ENCODE measurements around the gene LPCAT1.
"Not testable (repeated sequence)": the region's sequence is repeated elsewhere in the genome, so short reads cannot be mapped to it uniquely, and the experiment has no call there.

LPCAT1 gene

GRCh38 chr5:1461396-1461795, 62.4 kb downstream of the LPCAT1 start:
- DNase-seq (ENCODE audit: low spot score) = no peak
- in situ Hi-C loops (cut with MboI; ENCODE audit: low sequenced_read_pairs, unreplicated experiment) = no loop called here
- no peak for TF ChIP-seq CTCF (IDR thresholded peaks at IDR 0.05; ENCODE audit: borderline replicate concordance, control extremely low read depth, extremely low read depth, insufficient read depth, missing control alignments)

- in situ Hi-C loops (cut with MboI; ENCODE audit: low sequenced_read_pairs, unreplicated experiment) = no loop called here
- TF ChIP-seq CTCF (IDR thresholded peaks at IDR 0.05; ENCODE audit: borderline replicate concordance, control extremely low read depth, extremely low read depth, insufficient read depth, missing control alignments) = no peak
- DNase-seq (ENCODE audit: low spot score) = no peak
These were observed 63.6 kb downstream of the LPCAT1 start for GRCh38 chr5:1460054-1460682.

- DNase-seq (ENCODE audit: low spot score); in situ Hi-C loops (cut with MboI; ENCODE audit: low sequenced_read_pairs, unreplicated experiment): not testable (repeated sequence)
These were observed 64.3 kb downstream of the LPCAT1 start for GRCh38 chr5:1459435-1459834.

- in situ Hi-C loops (cut with MboI; ENCODE audit: low sequenced_read_pairs, unreplicated experiment); DNase-seq (ENCODE audit: low spot score): not testable (repeated sequence)
These were observed 67.5 kb downstream of the LPCAT1 start for GRCh38 chr5:1456110-1456881.

- no peak for TF ChIP-seq CTCF (IDR thresholded peaks at IDR 0.05; ENCODE audit: borderline replicate concordance, control extremely low read depth, extremely low read depth, insufficient read depth, missing control alignments)
- in situ Hi-C loops (cut with MboI; ENCODE audit: low sequenced_read_pairs, unreplicated experiment) = no loop called here
- no peak for DNase-seq (ENCODE audit: low spot score)
These were observed 70.1 kb downstream of the LPCAT1 start for GRCh38 chr5:1453613-1454012.

GRCh38 chr5:1449081-1449630, 74.6 kb downstream of the LPCAT1 start:
- DNase-seq (ENCODE audit: low spot score) = no peak
- in situ Hi-C loops (cut with MboI; ENCODE audit: low sequenced_read_pairs, unreplicated experiment) = no loop called here
- no peak for TF ChIP-seq CTCF (IDR thresholded peaks at IDR 0.05; ENCODE audit: borderline replicate concordance, control extremely low read depth, extremely low read depth, insufficient read depth, missing control alignments)

- no peak for TF ChIP-seq CTCF (IDR thresholded peaks at IDR 0.05; ENCODE audit: borderline replicate concordance, control extremely low read depth, extremely low read depth, insufficient read depth, missing control alignments)
- in situ Hi-C loops (cut with MboI; ENCODE audit: low sequenced_read_pairs, unreplicated experiment) = no loop called here
- no peak for DNase-seq (ENCODE audit: low spot score)
These were observed 75.2 kb downstream of the LPCAT1 start for GRCh38 chr5:1448511-1449011.

Data from GM13976 (cell line).